Stimulated activated CD8-positive, alpha-beta memory T cell treated with anti-CD3 and anti-CD28 coated beads, Interleukin-12 subunit alpha, Interleukin-12 subunit beta, amount 100 ng/mL, for 24 hours (primary cell): ENCODE data around the gene ACSS2.
A peak's percentile ranks its signal among the peaks of the same experiment; 100 is the strongest.

ENCODE experiments used
- DNase-seq: peaks from one replicate; pipeline ENCODE4 v3.0.0-alpha.2; 2020; ENCODE audit errors: extremely low read depth

The ACSS2 gene

GRCh38 chr20:34949120-34949519, 72.7 kb downstream of the ACSS2 start:
- no peak for DNase-seq

GRCh38 chr20:34951252-34951651, 74.8 kb downstream of the ACSS2 start:
- no peak for DNase-seq

- no peak for DNase-seq
These were observed 75.2 kb downstream of the ACSS2 start for GRCh38 chr20:34951652-34952051.

GRCh38 chr20:34952671-34953070, 76.3 kb downstream of the ACSS2 start:
- no peak for DNase-seq

- no peak for DNase-seq
These were observed 77.5 kb downstream of the ACSS2 start for GRCh38 chr20:34953960-34954359.

- no peak for DNase-seq
These were observed 78.5 kb downstream of the ACSS2 start for GRCh38 chr20:34954904-34955230.

- DNase-seq = peak; percentile 93
These were observed 79.0 kb downstream of the ACSS2 start, which contains the start of the genes GSS and MYH7B for GRCh38 chr20:34955231-34956040. TSS of gene GSS (minus strand) at chr20:34955806. CDS start at chr20:34951852, 3,954 bp downstream. TSS of gene MYH7B (plus strand) at chr20:34955868. CDS start at chr20:34978006, 22,138 bp downstream.

- no peak for DNase-seq
These were observed 79.6 kb downstream of the ACSS2 start for GRCh38 chr20:34956041-34956458.

- no peak for DNase-seq
These were observed 80.5 kb downstream of the ACSS2 start for GRCh38 chr20:34956751-34957472.

- no peak for DNase-seq
These were observed 88.1 kb downstream of the ACSS2 start for GRCh38 chr20:34964486-34964885.

- no peak for DNase-seq
These were observed 88.6 kb downstream of the ACSS2 start for GRCh38 chr20:34965051-34965450.

GRCh38 chr20:34967421-34967820, 91.0 kb downstream of the ACSS2 start:
- DNase-seq = no peak

- DNase-seq = no peak
These were observed 91.8 kb downstream of the ACSS2 start for GRCh38 chr20:34968042-34968775.

GRCh38 chr20:34970193-34970840, 93.9 kb downstream of the ACSS2 start:
- DNase-seq = no peak

- no peak for DNase-seq
These were observed 94.6 kb downstream of the ACSS2 start for GRCh38 chr20:34970846-34971560.

GRCh38 chr20:34971561-34972235, 95.3 kb downstream of the ACSS2 start:
- DNase-seq = no peak

- no peak for DNase-seq
These were observed 97.8 kb downstream of the ACSS2 start for GRCh38 chr20:34974246-34974645.

- no peak for DNase-seq
These were observed 99.9 kb downstream of the ACSS2 start for GRCh38 chr20:34976286-34976685.
